ENCODE results near the gene HAUS7. TPM values are rescaled to one million over a fixed set of nuclear protein-coding genes. Genes with fewer than 3 reads are reported as not detected.

Gene HAUS7
- total RNA-seq, 2 donors from 2014 or later: 10.5 to 15.9 TPM

DNA sequence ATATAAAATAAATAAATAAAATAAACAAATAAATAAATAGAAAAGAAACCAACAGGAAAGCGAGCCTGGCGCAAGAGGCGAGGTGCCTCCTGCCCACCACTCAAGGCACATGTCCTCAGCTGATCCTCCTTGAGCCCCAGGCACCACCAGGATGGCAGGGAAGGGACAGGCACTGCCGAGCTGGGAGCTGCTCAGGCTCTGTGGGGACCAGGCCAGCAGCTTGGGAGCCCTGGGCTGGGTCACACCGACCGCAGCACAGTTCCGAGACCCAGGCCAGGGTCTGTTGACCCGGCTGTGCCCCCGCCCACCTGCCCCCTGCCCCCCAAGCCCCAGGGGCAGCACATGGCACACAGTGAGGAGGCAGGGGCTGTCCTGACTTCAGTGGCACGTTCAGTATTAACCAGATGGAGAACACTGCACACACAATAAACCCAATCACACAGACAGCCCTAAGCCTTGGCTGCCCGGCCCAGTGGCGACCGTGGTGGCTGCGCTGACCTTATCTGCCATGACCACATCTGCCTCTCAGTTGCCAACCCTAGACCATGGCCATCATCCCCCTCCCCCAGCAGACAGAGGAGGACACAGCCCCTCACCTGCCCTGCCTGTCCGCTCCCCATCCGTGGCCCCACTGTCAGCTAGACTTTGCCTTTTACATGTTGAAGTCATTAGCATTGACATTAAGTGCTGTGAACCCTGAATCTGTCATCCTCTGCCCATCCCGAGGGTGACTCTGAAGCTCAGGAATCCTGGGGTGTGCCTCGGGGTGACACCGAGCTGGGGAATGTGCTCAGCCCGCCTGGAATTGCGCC, 21.6 kb downstream of the HAUS7 start:
- Histone ChIP-seq H3K4me3 (no peak overlapping the region), H3K36me3 (no peaks in the 10 kb centered on the region), H3K27ac (no peak overlapping the region), H3K27me3 (no peaks in the 10 kb centered on the region), H3K9me3 (no peaks in the 10 kb centered on the region), H3K4me1 (no peaks in the 10 kb centered on the region)
- DNase-seq (ENCODE audit: low spot score): no peak
- TF ChIP-seq, protein P1, sequence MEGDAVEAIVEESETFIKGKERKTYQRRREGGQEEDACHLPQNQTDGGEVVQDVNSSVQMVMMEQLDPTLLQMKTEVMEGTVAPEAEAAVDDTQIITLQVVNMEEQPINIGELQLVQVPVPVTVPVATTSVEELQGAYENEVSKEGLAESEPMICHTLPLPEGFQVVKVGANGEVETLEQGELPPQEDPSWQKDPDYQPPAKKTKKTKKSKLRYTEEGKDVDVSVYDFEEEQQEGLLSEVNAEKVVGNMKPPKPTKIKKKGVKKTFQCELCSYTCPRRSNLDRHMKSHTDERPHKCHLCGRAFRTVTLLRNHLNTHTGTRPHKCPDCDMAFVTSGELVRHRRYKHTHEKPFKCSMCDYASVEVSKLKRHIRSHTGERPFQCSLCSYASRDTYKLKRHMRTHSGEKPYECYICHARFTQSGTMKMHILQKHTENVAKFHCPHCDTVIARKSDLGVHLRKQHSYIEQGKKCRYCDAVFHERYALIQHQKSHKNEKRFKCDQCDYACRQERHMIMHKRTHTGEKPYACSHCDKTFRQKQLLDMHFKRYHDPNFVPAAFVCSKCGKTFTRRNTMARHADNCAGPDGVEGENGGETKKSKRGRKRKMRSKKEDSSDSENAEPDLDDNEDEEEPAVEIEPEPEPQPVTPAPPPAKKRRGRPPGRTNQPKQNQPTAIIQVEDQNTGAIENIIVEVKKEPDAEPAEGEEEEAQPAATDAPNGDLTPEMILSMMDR (IDR thresholded peaks at IDR 0.05): no peak

DNA sequence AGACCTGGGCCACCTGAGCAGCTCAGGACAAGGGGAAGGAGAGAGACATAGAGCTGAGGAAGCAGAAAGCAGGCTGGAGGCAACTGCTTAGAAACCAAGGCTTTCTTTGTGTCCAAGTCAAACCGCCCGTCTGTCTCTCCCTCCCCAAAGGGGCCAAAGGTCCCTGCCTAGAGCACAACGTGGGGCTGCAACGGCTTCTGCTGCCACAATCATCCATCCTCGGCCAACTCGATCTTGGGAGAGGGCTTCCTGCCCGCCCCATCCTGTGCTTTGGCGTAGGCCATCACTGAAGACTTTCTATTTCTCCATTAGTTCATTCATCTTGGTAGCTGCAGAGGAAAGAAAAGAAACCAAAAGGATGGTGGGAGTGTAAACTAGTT, 22.8 kb downstream of the HAUS7 start:
- TF ChIP-seq, protein P1 (IDR thresholded peaks at IDR 0.05): no peak
- Histone ChIP-seq H3K36me3 (no peaks in the 10 kb centered on the region), H3K27me3 (no peaks in the 10 kb centered on the region), H3K4me1 (no peaks in the 10 kb centered on the region), H3K9me3 (no peaks in the 10 kb centered on the region), H3K4me3 (no peak overlapping the region), H3K27ac (no peak overlapping the region)
- no peak for DNase-seq (ENCODE audit: low spot score)

DNA sequence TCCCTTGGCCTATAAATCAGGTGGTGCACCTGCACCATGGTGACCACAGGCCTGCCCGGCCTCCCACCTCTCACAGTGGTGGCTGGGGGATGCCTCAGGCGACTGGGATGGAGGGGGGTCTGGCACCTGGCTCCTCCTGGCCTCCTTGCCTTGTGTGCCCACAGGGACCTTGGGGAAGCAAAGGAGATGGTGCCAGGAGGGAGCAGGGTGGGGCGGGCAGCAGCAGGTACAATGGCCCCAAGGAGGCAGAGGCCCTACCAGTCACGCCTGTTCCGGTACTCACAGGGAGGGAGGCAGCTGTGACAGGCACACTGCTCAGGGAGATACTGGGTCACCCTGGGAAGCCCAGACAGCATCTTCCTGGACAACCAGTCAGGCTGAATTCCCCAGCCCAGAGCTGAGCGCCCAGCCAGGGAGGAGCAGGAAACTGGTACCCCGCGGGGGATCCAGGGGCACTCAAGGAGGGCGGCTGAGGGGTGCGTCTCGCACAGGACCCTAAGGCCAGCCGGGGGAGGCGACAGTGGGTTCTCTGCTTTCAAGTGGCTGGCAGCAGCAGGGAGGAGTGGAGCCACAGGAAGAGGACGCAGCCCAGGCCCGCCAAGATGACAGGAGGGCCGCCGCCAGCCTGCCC, 23.3 kb downstream of the HAUS7 start:
- Histone ChIP-seq H3K4me1 (no peaks in the 10 kb centered on the region), H3K9me3 (no peaks in the 10 kb centered on the region), H3K36me3 (no peaks in the 10 kb centered on the region), H3K27ac (no peak overlapping the region), H3K4me3 (no peak overlapping the region), H3K27me3 (no peaks in the 10 kb centered on the region)
- TF ChIP-seq, protein P1 (IDR thresholded peaks at IDR 0.05): no peak
- DNase-seq (ENCODE audit: low spot score): no peak

DNA sequence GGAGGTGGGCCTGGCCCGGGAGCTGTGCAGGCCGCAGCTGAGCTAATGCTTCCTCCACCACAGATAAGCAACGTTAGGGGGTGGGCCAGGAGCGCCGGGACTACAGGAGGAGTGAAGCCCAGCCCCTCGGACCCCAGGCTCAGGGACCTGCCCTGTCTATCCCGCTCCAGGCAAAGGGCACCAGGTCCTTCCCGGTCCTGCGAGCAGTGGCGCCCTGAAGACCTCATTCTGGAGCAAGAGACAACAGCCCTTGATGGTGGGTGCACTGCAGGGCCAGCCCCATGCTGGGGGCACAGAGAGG, 23.8 kb downstream of the HAUS7 start:
- Histone ChIP-seq H3K4me1 (no peaks in the 10 kb centered on the region), H3K27ac (no peak overlapping the region), H3K9me3 (no peaks in the 10 kb centered on the region), H3K27me3 (no peaks in the 10 kb centered on the region), H3K36me3 (no peaks in the 10 kb centered on the region), H3K4me3 (no peak overlapping the region)
- DNase-seq (ENCODE audit: low spot score): no peak
- TF ChIP-seq, protein P1 (IDR thresholded peaks at IDR 0.05): no peak

DNA sequence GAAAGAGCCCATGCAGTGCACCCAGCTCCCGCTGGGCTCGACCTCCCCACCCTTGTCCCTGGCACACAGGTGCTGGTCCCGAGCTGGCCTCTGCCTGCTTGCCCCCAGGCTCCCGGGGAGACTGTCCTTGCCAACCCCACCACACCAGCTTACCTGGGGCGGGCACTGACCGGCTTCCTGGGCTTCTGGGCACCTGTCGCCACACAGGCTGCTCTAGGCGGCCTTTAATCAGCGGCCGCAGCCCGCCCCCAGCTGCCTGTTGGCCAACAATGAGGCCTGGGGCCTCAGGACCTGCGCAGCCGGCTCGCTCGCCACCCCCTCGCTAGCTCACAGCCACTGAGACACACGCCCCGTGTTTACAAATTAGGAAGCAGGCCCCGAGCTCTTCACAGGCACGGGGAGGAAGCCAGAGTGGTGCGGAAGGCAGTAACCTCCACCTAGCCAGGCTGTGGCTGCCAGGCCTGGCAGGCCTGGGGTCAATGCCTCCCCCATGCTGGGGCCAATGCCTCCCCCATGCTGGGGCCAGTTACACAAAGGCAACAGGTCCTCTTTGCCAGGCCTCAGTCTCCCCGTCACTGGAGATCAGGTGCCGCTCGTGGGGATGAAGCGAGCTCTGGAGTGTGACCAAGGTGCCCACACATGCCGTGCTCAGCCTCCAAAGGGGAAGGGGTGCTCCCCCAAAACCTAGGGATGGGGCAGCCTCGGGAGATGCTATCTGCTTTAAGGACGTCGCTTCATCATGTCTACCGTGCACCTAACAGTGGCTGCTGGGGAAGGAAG, 24.3 kb downstream of the HAUS7 start, which contains the start of gene TREX2:
TSS of gene TREX2 (minus strand) at position 201 of the 780 bp plus-strand sequence. CDS start 626 bp downstream, outside the sequence.
- no peak within 1 kb of the TSS for H3K4me3 ChIP-seq
- DNase-seq (ENCODE audit: low spot score): no peak
- H3K4me1 ChIP-seq: no peaks in the 10 kb centered on the region
- no peak within 1 kb of the TSS for H3K27ac ChIP-seq
- TF ChIP-seq, protein P1 (IDR thresholded peaks at IDR 0.05): no peak
- no peaks in the 10 kb centered on the region for H3K27me3 ChIP-seq
- H3K9me3 ChIP-seq: no peaks in the 10 kb centered on the region
- H3K36me3 ChIP-seq: no peaks in the 10 kb centered on the region

Data from right atrium auricular region (tissue), 2 donors.